H1 (cell line): Measurements from ENCODE around the gene CABP1. TPM values are rescaled to one million over a fixed set of nuclear protein-coding genes. Genes with fewer than 3 reads are reported as not detected.

ENCODE experiments used
- CTCF ChIA-PET: fragments of 300-600 bp; sonication (Branson Sonifier 250); formaldehyde crosslinking; loops from one replicate; lab custom pipeline; 2021; ENCODE audit not compliant: partially characterized antibody; lab: Charles Lee
- POLR2A ChIA-PET: fragments of 300-600 bp; sonication (Branson Sonifier 250); formaldehyde crosslinking; loops from one replicate; lab custom pipeline; 2021; ENCODE audit warnings: inconsistent platforms; ENCODE audit not compliant: partially characterized antibody; lab: Charles Lee
- DNase-seq, 2 experiments: peaks; one replicate each; pipeline versions ENCODE4 v3.0.0 to v3.0.0-alpha.2; 2010 to 2022; ENCODE audit warnings: low spot score in 2 of 2, low read depth in 1 of 2, mixed read lengths in 1 of 2
- FAIRE-seq: peaks from 2 replicates; lab custom pipeline; 2011; peaks lifted over from hg19 to GRCh38; lab: Jason Lieb, UNC
- H2AFZ ChIP-seq: 2 replicates; pipeline ENCODE4 v1.8.1; 2012; ENCODE audit warnings: low read length, inconsistent platforms
- H2AK5ac ChIP-seq: 2 replicates; pipeline ENCODE4 v1.6.1; 2013; ENCODE audit warnings: low read depth, low read length
- H2BK120ac ChIP-seq: replicated peaks from 2 replicates; pipeline ENCODE3; 2013; ENCODE audit warnings: low read depth, low read length, inconsistent platforms
- H2BK12ac ChIP-seq: 2 replicates; pipeline ENCODE4 v1.6.1; 2013; ENCODE audit warnings: low read depth, low read length
- H2BK15ac ChIP-seq: 2 replicates; pipeline ENCODE4 v1.6.1; 2013; ENCODE audit warnings: low read length
- H2BK20ac ChIP-seq: 2 replicates; pipeline ENCODE4 v1.6.1; 2013; ENCODE audit warnings: low read length
- H2BK5ac ChIP-seq: 2 replicates; pipeline ENCODE4 v1.6.1; 2013; ENCODE audit warnings: low read depth, low read length
- H3K14ac ChIP-seq: 2 replicates; pipeline ENCODE4 v1.6.1; 2013; ENCODE audit warnings: inconsistent platforms; ENCODE audit not compliant: insufficient read length
- H3K18ac ChIP-seq: 2 replicates; pipeline ENCODE4 v1.6.1; 2013; ENCODE audit warnings: low read length; ENCODE audit errors: extremely low read depth
- H3K23ac ChIP-seq: 2 replicates; pipeline ENCODE4 v1.6.1; 2013; ENCODE audit warnings: inconsistent platforms; ENCODE audit not compliant: insufficient read length
- H3K23me2 ChIP-seq: 2 replicates; pipeline ENCODE4 v1.6.1; 2013; ENCODE audit warnings: low read depth, low read length
- H3K27ac ChIP-seq: 2 replicates; pipeline ENCODE4 v1.6.1; 2011; ENCODE audit warnings: low read depth, low read length, inconsistent platforms
- H3K27me3 ChIP-seq, 4 experiments: replicated peaks in 1 of 4; 1 replicate in 1 of 4; 2 replicates in 3 of 4; pipeline versions ENCODE4 v1.6.1 to v1.8.1; 2011 to 2013; ENCODE audit warnings: low read length in 3 of 4, mild to moderate bottlenecking in 3 of 4, inconsistent platforms in 2 of 4, mixed read lengths in 2 of 4, moderate library complexity in 1 of 4; ENCODE audit not compliant: control insufficient read depth in 3 of 4, insufficient read depth in 3 of 4; ENCODE audit errors: extremely low read depth in 1 of 4
- H3K36me3 ChIP-seq, 4 experiments: 2 replicates each; pipeline versions ENCODE4 v1.6.1 to v1.8.1; 2011 to 2013; ENCODE audit warnings: mild to moderate bottlenecking in 4 of 4, low read length in 3 of 4, moderate library complexity in 2 of 4, control low read depth in 1 of 4, inconsistent platforms in 1 of 4; ENCODE audit not compliant: insufficient read depth in 4 of 4, control insufficient read depth in 2 of 4
- H3K4ac ChIP-seq: replicated peaks from 2 replicates; pipeline ENCODE3; 2013; ENCODE audit warnings: low read length, low read depth, mixed read lengths, inconsistent platforms; ENCODE audit not compliant: insufficient read length
- H3K4me1 ChIP-seq, 4 experiments: replicated peaks in 1 of 4; 1 replicate in 1 of 4; 2 replicates in 3 of 4; pipeline versions ENCODE4 v1.6.1 to v1.8.1; 2011 to 2013; ENCODE audit warnings: low read length in 3 of 4, inconsistent platforms in 2 of 4, mixed read lengths in 1 of 4; ENCODE audit not compliant: insufficient read depth in 4 of 4, control insufficient read depth in 3 of 4
- H3K4me2 ChIP-seq, 2 experiments: 2 replicates each; pipeline versions ENCODE4 v1.6.1 to v1.8.1; 2011 to 2013; ENCODE audit warnings: low read depth in 2 of 2, low read length in 2 of 2, control low read depth in 1 of 2, inconsistent platforms in 1 of 2, mild to moderate bottlenecking in 1 of 2; ENCODE audit not compliant: insufficient read depth in 1 of 2
- H3K4me3 ChIP-seq, 4 experiments: fragments of 200-600, 300-600 bp in 1 of 4; sonication (generic), shearing (Covaris generic), sonication (Bioruptor Twin) in 1 of 4; 2 replicates each; pipeline versions ENCODE4 v1.5.1 to v1.8.1; 2011 to 2016; ENCODE audit warnings: low read length in 4 of 4, low read depth in 3 of 4, control low read depth in 2 of 4, inconsistent platforms in 2 of 4, mild to moderate bottlenecking in 2 of 4, mixed read lengths in 1 of 4, moderate library complexity in 1 of 4; ENCODE audit not compliant: insufficient read depth in 2 of 4; ENCODE audit errors: extremely low read depth in 1 of 4
- H3K56ac ChIP-seq: replicated peaks from 2 replicates; pipeline ENCODE3; 2013; ENCODE audit warnings: low read depth, mild to moderate bottlenecking, mixed read lengths, low read length, inconsistent platforms; ENCODE audit not compliant: insufficient read length
- H3K79me1 ChIP-seq: 2 replicates; pipeline ENCODE4 v1.6.1; 2013; ENCODE audit warnings: low read depth, low read length, control low read depth
- H3K79me2 ChIP-seq, 2 experiments: 2 replicates each; pipeline versions ENCODE4 v1.6.1 to v1.8.1; 2012 to 2013; ENCODE audit warnings: low read length in 2 of 2, mild to moderate bottlenecking in 2 of 2, inconsistent platforms in 1 of 2; ENCODE audit not compliant: insufficient read depth in 2 of 2, control insufficient read depth in 1 of 2
- H3K9ac ChIP-seq, 4 experiments: replicated peaks in 1 of 4; 1 replicate in 1 of 4; 2 replicates in 3 of 4; pipeline versions ENCODE4 v1.6.1 to v1.8.1; 2011 to 2013; ENCODE audit warnings: low read depth in 3 of 4, low read length in 3 of 4, control low read depth in 2 of 4, mild to moderate bottlenecking in 2 of 4, moderate library complexity in 2 of 4, inconsistent platforms in 1 of 4; ENCODE audit errors: extremely low read depth in 1 of 4
- H3K9me3 ChIP-seq, 2 experiments: 2 replicates each; pipeline versions ENCODE4 v1.6.1 to v1.8.1; 2012 to 2013; ENCODE audit warnings: mild to moderate bottlenecking in 2 of 2, moderate library complexity in 2 of 2, control low read depth in 1 of 2, inconsistent platforms in 1 of 2, low read depth in 1 of 2, low read length in 1 of 2, mixed read lengths in 1 of 2; ENCODE audit not compliant: insufficient read depth in 2 of 2
- H4K20me1 ChIP-seq, 2 experiments: replicated peaks in 1 of 2; 2 replicates each; pipeline versions ENCODE3 to v1.8.1; 2011 to 2013; ENCODE audit warnings: inconsistent platforms in 2 of 2, low read length in 2 of 2, mild to moderate bottlenecking in 1 of 2; ENCODE audit not compliant: insufficient read depth in 2 of 2, control insufficient read depth in 1 of 2
- H4K5ac ChIP-seq: 2 replicates; pipeline ENCODE4 v1.6.1; 2013; ENCODE audit warnings: low read length, low read depth, mixed read lengths, inconsistent platforms; ENCODE audit not compliant: insufficient read length
- H4K8ac ChIP-seq: 2 replicates; pipeline ENCODE4 v1.8.0; 2013; ENCODE audit warnings: mild to moderate bottlenecking, moderate library complexity, low read length, inconsistent platforms; ENCODE audit not compliant: insufficient read depth; ENCODE audit errors: extremely low read depth
- H4K91ac ChIP-seq: replicated peaks from 2 replicates; pipeline ENCODE3; 2013; ENCODE audit warnings: low read length, mixed read lengths, inconsistent platforms; ENCODE audit not compliant: insufficient read length
- BCL11A ChIP-seq, 2 experiments: IDR thresholded peaks; one replicate each; pipeline ENCODE4 v1.6.1; 2011; ENCODE audit warnings: low read depth in 2 of 2, low read length in 2 of 2, mild to moderate bottlenecking in 2 of 2
- CBX8 ChIP-seq: fragments of 300-800, 300-1000 bp; sonication (generic); IDR thresholded peaks from 2 replicates; pipeline ENCODE4 v1.7.1; 2016; ENCODE audit warnings: low read depth, low read length, borderline replicate concordance
- EGR1 ChIP-seq: IDR thresholded peaks from 2 replicates; pipeline ENCODE4 v1.6.1; 2011; ENCODE audit warnings: low read depth, low read length, borderline replicate concordance
- EZH2 ChIP-seq: fragments of 200-600 bp; sonication (generic); IDR thresholded peaks from 2 replicates; pipeline ENCODE4 v1.7.1; 2012; ENCODE audit warnings: low read depth, mild to moderate bottlenecking, moderate library complexity, low read length, inconsistent platforms; ENCODE audit not compliant: severe bottlenecking
- FOSL1 ChIP-seq: IDR thresholded peaks from 2 replicates; pipeline ENCODE4 v1.6.1; 2011; ENCODE audit warnings: mild to moderate bottlenecking, low read depth, low read length, moderate library complexity; ENCODE audit not compliant: insufficient read depth
- WGBS, 2 experiments: shearing (Covaris generic) in 1 of 2; methylation state at CpG; one replicate each; pipeline versions ENCODE4 v1.1.6 to v1.1.7; 2013 to 2015; ENCODE audit warnings: low lambda C conversion rate in 2 of 2, mixed read lengths in 2 of 2, inconsistent platforms in 1 of 2, low coverage in 1 of 2, missing lambda C conversion rate in 1 of 2; ENCODE audit not compliant: insufficient replicate concordance in 2 of 2, insufficient coverage in 1 of 2, insufficient read length in 1 of 2; ENCODE audit errors: extremely low coverage in 1 of 2, missing lambda C conversion rate in 1 of 2; 5-methylcytosine and 5-hydroxymethylcytosine counted together
- polyA plus RNA-seq, 7 experiments: library from polyadenylated mRNA; depleted of rRNA in 3 of 7; stranded (reverse) in 5 of 7; unstranded in 2 of 7; fragments of >200 nt in 5 of 7; fragments of 200-250 nt in 2 of 7; gene quantifications; 1 replicate in 5 of 7; 2 replicates in 1 of 7; 4 replicates in 1 of 7; pipeline versions ENCODE4 v1.2.1 to v1.2.3, GENCODE V29; 2011 to 2013; ENCODE audit warnings: missing spikeins in 2 of 7, mixed read lengths in 2 of 7
- total RNA-seq: library from RNA; stranded (reverse); fragmentation: NEBNext Ultra II Directional; extraction: Animal tissue kit (Norgen Biotek cat#: 25700); gene quantifications from 2 replicates; pipeline ENCODE4 v1.2.1, GENCODE V29; 2021

CABP1 gene
- total and polyA plus RNA-seq, 2 of the 8 experiments (the other 6 are each of a cell fraction or from before 2014, with no cell fraction given), result 3.9 to 7.4 TPM

DNA sequence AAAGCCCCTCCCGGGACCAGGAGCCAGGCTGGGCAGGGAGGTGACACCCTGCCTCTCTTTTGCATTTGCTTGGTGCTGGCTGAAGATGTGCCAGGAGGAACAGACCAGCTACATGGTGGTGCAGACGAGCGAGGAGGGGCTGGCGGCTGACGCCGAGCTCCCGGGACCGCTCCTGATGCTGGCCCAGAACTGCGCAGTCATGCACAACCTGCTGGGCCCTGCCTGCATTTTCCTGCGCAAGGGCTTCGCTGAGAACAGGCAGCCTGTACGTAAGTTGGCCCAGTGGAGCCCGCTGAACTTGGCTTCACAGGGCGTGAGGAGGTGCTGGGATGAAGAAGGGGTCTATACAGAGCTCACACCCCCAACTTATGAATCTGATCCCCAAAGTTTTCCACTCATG, 15.6 kb downstream of the CABP1 start:
- Histone ChIP-seq H4K91ac (no peak overlapping the region), H4K5ac (no peak overlapping the region), H3K4ac (no peak overlapping the region), H2BK12ac (no peak overlapping the region; the same call in 1 of the 2 replicates), H3K4me1 (peaks cover 0 to 4% (median 2%) of the 10 kb centered on the region in 4 experiments; a peak in 4 of 7 replicates), H2BK120ac (no peak overlapping the region), H4K8ac (no peak overlapping the region), H2BK15ac (no peak overlapping the region), H4K20me1 (peaks cover 0 to 2% of the 10 kb centered on the region in 2 experiments), H3K56ac (no peak overlapping the region), H3K23me2 (no peaks in the 10 kb centered on the region; the same call in 1 of the 2 replicates), H3K9ac (no peak overlapping the region), H2AFZ (no peak overlapping the region), H2AK5ac (no peak overlapping the region), H3K4me3 (no peak overlapping the region), H3K79me2 (no peaks in the 10 kb centered on the region), H3K4me2 (no peak overlapping the region), H3K79me1 (no peaks in the 10 kb centered on the region; the same call in 1 of the 2 replicates), H3K9me3 (no peaks in the 10 kb centered on the region), H3K18ac (no peak overlapping the region), H3K36me3 (no peaks in the 10 kb centered on the region), H2BK20ac (no peak overlapping the region), H3K27ac (no peak overlapping the region), H3K23ac (no peak overlapping the region), H3K27me3 (no peaks in the 10 kb centered on the region), H2BK5ac (no peak overlapping the region), H3K14ac (no peak overlapping the region)
- ChIA-PET CTCF (interaction anchor here (1.1 to 7.3 kb wide), 4 partner anchors 9 to 354 kb away, joined by 3 to 100 read pairs (median 6); no protein-coding TSS in a partner anchor), POLR2A (interaction anchor here (1.4 kb wide), 2 partner anchors 12 to 15 kb away, joined by 4 to 5 read pairs; no protein-coding TSS in a partner anchor)
- 91% methylated on average over 14 of the region's 14 CpGs; no CpG with 5 or more reads in 1 of the 2 experiments for WGBS, 2 experiments
- FAIRE-seq (no peak), DNase-seq (no peak)
- TF ChIP-seq EGR1 (no peak), EZH2 (no peak), FOSL1 (no peak), CBX8 (no peak), BCL11A (IDR thresholded peaks at IDR 0.05; ENCODE audit: low read depth in 2 of 2, low read length in 2 of 2) (no peak)
